GM12878 (cell line): ENCODE measurements around the gene DSE. TPM values are rescaled to one million over a fixed set of nuclear protein-coding genes. Genes with fewer than 3 reads are reported as not detected.

Experiments
- ATAC-seq: fragments of 200-7000 bp; cut with Tn5 transposase; 3 replicates; pipeline ENCODE4 v1.9.1; 2020; ENCODE audit warnings: mild to moderate bottlenecking, moderate library complexity
- BruUV-seq: library from RNA; stranded (reverse); fragments of 400-500 nt; replicated peaks from 2 replicates; lab custom pipeline; 2021; lab: Mats Ljungman, UMichigan
- CTCF ChIA-PET: fragments of 300-600 bp; sonication (Branson Sonifier 250); formaldehyde crosslinking; extraction: SDS; loops from one replicate; lab custom pipeline; 2021; ENCODE audit warnings: inconsistent platforms; lab: Yijun Ruan, JAX
- POLR2A ChIA-PET: fragments of 350-600 bp; formaldehyde crosslinking; extraction: SDS; loops from one replicate; lab custom pipeline; 2021; ENCODE audit warnings: inconsistent platforms; lab: Charles Lee
- RAD21 ChIA-PET: fragments of 300-600 bp; sonication (Branson Sonifier 250); formaldehyde crosslinking; loops from one replicate; lab custom pipeline; 2023; ENCODE audit warnings: antibody characterized with exemption; ENCODE audit not compliant: unreplicated experiment; lab: Charles Lee
- SMC1A ChIA-PET: fragments of 300-600 bp; sonication (Branson Sonifier 250); formaldehyde crosslinking; loops from one replicate; lab custom pipeline; 2023; ENCODE audit not compliant: unreplicated experiment, uncharacterized antibody; lab: Charles Lee
- DNase-seq: peaks from one replicate; pipeline ENCODE4 v3.0.0-alpha.2; 2011; ENCODE audit warnings: low read depth, low spot score
- FAIRE-seq: peaks from 3 replicates; lab custom pipeline; 2011; peaks lifted over from hg19 to GRCh38; lab: Jason Lieb, UNC
- H2AFZ ChIP-seq: 2 replicates; pipeline ENCODE4 v1.6.0; 2011; ENCODE audit warnings: low read depth, low read length, control low read depth; ENCODE audit not compliant: control insufficient read depth
- H3K27ac ChIP-seq: 2 replicates; pipeline ENCODE4 v1.5.1; 2011; ENCODE audit warnings: control low read depth; ENCODE audit not compliant: control insufficient read depth, insufficient read depth
- H3K27me3 ChIP-seq, 2 experiments: replicated peaks in 1 of 2; 2 replicates each; pipeline versions ENCODE4 v1.6.0 to v1.6.1; 2011; ENCODE audit warnings: low read length in 1 of 2; ENCODE audit not compliant: control insufficient read depth in 2 of 2, insufficient read depth in 2 of 2
- H3K36me3 ChIP-seq, 2 experiments: 2 replicates each; pipeline ENCODE4 v1.5.1; 2011; ENCODE audit warnings: low read length in 1 of 2; ENCODE audit not compliant: control insufficient read depth in 2 of 2, insufficient read depth in 2 of 2
- H3K4me1 ChIP-seq: 2 replicates; pipeline ENCODE4 v1.6.1; 2011; ENCODE audit warnings: mild to moderate bottlenecking, low read length, moderate library complexity, mixed read lengths; ENCODE audit not compliant: control insufficient read depth, insufficient read depth
- H3K4me2 ChIP-seq: 2 replicates; pipeline ENCODE4 v1.6.0; 2011; ENCODE audit warnings: control low read depth; ENCODE audit not compliant: control insufficient read depth, insufficient read depth
- H3K4me3 ChIP-seq: fragments of 200-600 bp; sonication (generic); 2 replicates; pipeline ENCODE4 v1.5.1; 2016
- H3K79me2 ChIP-seq: 2 replicates; pipeline ENCODE4 v1.6.0; 2011; ENCODE audit warnings: low read length; ENCODE audit not compliant: control insufficient read depth, insufficient read depth
- H3K9ac ChIP-seq: 2 replicates; pipeline ENCODE4 v1.8.0; 2011; ENCODE audit warnings: low read length, control low read depth, mixed read lengths; ENCODE audit not compliant: control insufficient read depth, insufficient read depth
- H3K9me3 ChIP-seq: replicated peaks from 3 replicates; pipeline ENCODE4 v1.5.1; 2011; ENCODE audit warnings: mild to moderate bottlenecking, low read length; ENCODE audit not compliant: control insufficient read depth, insufficient read depth
- H4K20me1 ChIP-seq: 2 replicates; pipeline ENCODE4 v1.6.0; 2011; ENCODE audit not compliant: control insufficient read depth, insufficient read depth
- ASH2L ChIP-seq: fragments of 300-600, 200-600 bp; sonication (generic); IDR thresholded peaks from 2 replicates; pipeline ENCODE4 v1.6.1; 2017; ENCODE audit warnings: low read depth, mild to moderate bottlenecking, borderline replicate concordance
- ATF7 ChIP-seq: fragments of 450-650 bp; IDR thresholded peaks from 2 replicates; pipeline ENCODE4 v1.6.1; 2016; ENCODE audit warnings: low read depth, mild to moderate bottlenecking
- BHLHE40 ChIP-seq, 2 experiments: fragments of 450-650 bp in 1 of 2; IDR thresholded peaks; 2 replicates each; pipeline ENCODE4 v1.6.1; 2011 to 2017; ENCODE audit warnings: low read depth in 2 of 2, borderline replicate concordance in 1 of 2, improper control_type of control experiment in 1 of 2, low read length in 1 of 2, mild to moderate bottlenecking in 1 of 2
- CREM ChIP-seq: IDR thresholded peaks from 2 replicates; pipeline ENCODE4 v1.6.1; 2014; ENCODE audit warnings: antibody characterized with exemption, low read depth
- DPF2 ChIP-seq: fragments of 450-650 bp; IDR thresholded peaks from 2 replicates; pipeline ENCODE4 v1.6.1; 2017; ENCODE audit warnings: mild to moderate bottlenecking
- EGR1 ChIP-seq, 2 experiments: IDR thresholded peaks; 1 replicate in 1 of 2; 2 replicates in 1 of 2; pipeline ENCODE4 v1.6.1; 2011 to 2012; ENCODE audit warnings: low read depth in 2 of 2, low read length in 2 of 2, borderline replicate concordance in 1 of 2, mild to moderate bottlenecking in 1 of 2, moderate library complexity in 1 of 2
- ETV6 ChIP-seq, 2 experiments: fragments of 450-650 bp in 1 of 2; IDR thresholded peaks in 1 of 2; conservative IDR thresholded peaks in 1 of 2; 2 replicates each; pipeline ENCODE4 v1.6.1; 2014; ENCODE audit warnings: antibody characterized with exemption in 1 of 2, borderline replicate concordance in 1 of 2, low read depth in 1 of 2, mild to moderate bottlenecking in 1 of 2, moderate library complexity in 1 of 2
- HSF1 ChIP-seq: fragments of 150-350 bp; IDR thresholded peaks from 2 replicates; pipeline ENCODE4 v1.6.1; 2014; ENCODE audit warnings: mild to moderate bottlenecking, low read depth, low read length
- MTA2 ChIP-seq: fragments of 450-650 bp; IDR thresholded peaks from 2 replicates; pipeline ENCODE4 v1.6.1; 2016; ENCODE audit warnings: low read depth, mild to moderate bottlenecking, moderate library complexity
- PAX5 ChIP-seq: IDR thresholded peaks from 2 replicates; pipeline ENCODE4 v1.6.1; 2011; ENCODE audit warnings: low read depth, low read length, borderline replicate concordance
- RAD21 ChIP-seq: IDR thresholded peaks from 2 replicates; pipeline ENCODE4 v1.6.1; 2011; ENCODE audit warnings: mild to moderate bottlenecking, low read depth, low read length, moderate library complexity; ENCODE audit not compliant: insufficient read depth
- SRF ChIP-seq, 2 experiments: IDR thresholded peaks; 2 replicates each; pipeline ENCODE4 v1.6.1; 2011; ENCODE audit warnings: low read depth in 2 of 2, low read length in 2 of 2, mild to moderate bottlenecking in 1 of 2, moderate library complexity in 1 of 2
- SUZ12 ChIP-seq: fragments of 200-600 bp; sonication (generic); IDR thresholded peaks from one replicate; pipeline ENCODE4 v1.6.1; 2018; ENCODE audit warnings: antibody characterized with exemption, mild to moderate bottlenecking; ENCODE audit not compliant: unreplicated experiment
- ZNF217 ChIP-seq: fragments of 450-650 bp; IDR thresholded peaks from 2 replicates; pipeline ENCODE4 v1.6.1; 2017; ENCODE audit warnings: antibody characterized with exemption, mild to moderate bottlenecking
- WGBS: methylation state at CpG from one replicate; pipeline ENCODE4 v1.1.6; 2016; ENCODE audit warnings: low lambda C conversion rate; ENCODE audit not compliant: insufficient replicate concordance, insufficient coverage; ENCODE audit errors: missing lambda C conversion rate; 5-methylcytosine and 5-hydroxymethylcytosine counted together
- in situ Hi-C: fragments of 300-500 bp; cut with MboI; formaldehyde crosslinking; loops from 9 replicates; pipeline ENCODE4 v1.14.3; 2018; ENCODE audit warnings: mixed read lengths
- intact Hi-C: fragments of 100-400 bp; cut with micrococcal nuclease; formaldehyde crosslinking; loops from one replicate; pipeline ENCODE4 v1.14.2; 2022; ENCODE audit not compliant: unreplicated experiment
- polyA plus RNA-seq, 11 experiments: library from polyadenylated mRNA; depleted of rRNA in 4 of 11; unstranded in 6 of 11; stranded (reverse) in 5 of 11; fragments of >200 nt; fragmentation: Nextera tagmentation in 4 of 11; fragmentation: Illumina TruSeq in 1 of 11; extraction: Ambion mirVana in 4 of 11; extraction: Trizol in 1 of 11; gene quantifications; 1 replicate in 1 of 11; 2 replicates in 10 of 11; pipeline versions ENCODE4 v1.2.1 to v1.2.3, GENCODE V29; 2011 to 2016; ENCODE audit warnings: inconsistent platforms in 2 of 11, missing spikeins in 2 of 11, low read depth in 1 of 11
- total RNA-seq, 4 experiments: library from RNA; depleted of rRNA in 3 of 4; stranded (reverse); fragments of >200 nt in 3 of 4; fragmentation: Illumina TruSeq in 1 of 4; extraction: Trizol in 1 of 4; gene quantifications; 2 replicates each; pipeline versions ENCODE4 v1.2.1 to v1.2.3, GENCODE V29; 2013 to 2021
- TF ChIP-seq, protein P1 (sequence below): fragments of 450-650 bp; IDR thresholded peaks from 2 replicates; pipeline ENCODE4 v1.6.1; 2017; ENCODE audit warnings: mild to moderate bottlenecking, low read depth, inconsistent platforms; ENCODE audit not compliant: poor library complexity, severe bottlenecking
- TF ChIP-seq, protein P2 (sequence below): IDR thresholded peaks from 2 replicates; pipeline ENCODE4 v1.6.1; 2012; ENCODE audit warnings: mild to moderate bottlenecking, low read depth, low read length

DSE gene
- total and polyA plus RNA-seq, 10 of the 15 experiments (the other 5 are each of a cell fraction or from before 2014, with no cell fraction given) = 12.6 to 76.4 (median 43.0) TPM

DNA sequence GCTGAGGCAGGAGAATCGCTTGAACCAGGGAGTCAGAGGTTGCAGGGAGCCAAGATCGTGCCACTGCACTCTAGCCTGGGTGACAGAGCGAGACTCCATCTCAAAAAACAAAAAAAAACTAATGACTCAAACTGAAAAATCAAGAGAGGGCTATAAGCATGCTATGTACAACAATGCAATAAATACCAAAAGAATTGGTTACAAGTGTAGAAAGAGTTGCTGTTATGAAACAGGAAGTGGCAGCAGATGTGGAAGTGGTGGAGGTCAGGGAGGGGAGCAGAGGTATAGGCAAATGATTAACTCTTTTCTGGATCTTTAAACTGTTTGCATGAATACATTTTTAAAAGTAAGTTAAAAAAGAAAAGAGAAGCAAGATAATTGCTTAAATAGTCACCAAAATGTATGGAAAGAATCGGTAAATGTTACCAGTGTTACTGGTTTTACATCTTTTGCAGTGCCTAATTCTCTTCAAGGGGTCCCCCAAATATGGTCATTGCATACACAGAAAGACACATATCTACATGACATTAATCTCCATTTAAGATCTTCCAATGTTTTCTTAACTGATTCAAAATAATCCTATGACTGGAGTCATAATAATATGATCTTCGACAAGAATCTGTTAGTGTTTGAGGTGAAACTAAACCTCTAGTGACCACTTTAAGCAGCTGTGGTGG lies 105.4 kb downstream of the DSE start:
- POLR2A ChIA-PET = no interaction called here
- ATAC-seq (peak; percentile 97), FAIRE-seq (peak; percentile 89), DNase-seq (peak; percentile 62)
- H3K9me3 ChIP-seq = no peaks in the 10 kb centered on the region
- CTCF ChIA-PET = no interaction called here
- RAD21 ChIA-PET = no interaction called here
- H2AFZ ChIP-seq = no peak overlapping the region
- no peak overlapping the region; the same call in 1 of the 2 replicates for H3K4me3 ChIP-seq
- no peaks in the 10 kb centered on the region for H3K36me3 ChIP-seq
- under 1% methylated on average over 5 of the region's 5 CpGs for WGBS
- no peaks in the 10 kb centered on the region for H3K79me2 ChIP-seq
- peak overlapping the region; percentile 56 for H3K4me2 ChIP-seq
- no peak overlapping the region for H3K9ac ChIP-seq
- BruUV-seq = no TSS peak
- H3K27me3 ChIP-seq = no peaks in the 10 kb centered on the region; a peak in 2 of 4 replicates
- no peaks in the 10 kb centered on the region for H4K20me1 ChIP-seq
- in situ Hi-C loops = no loop called here
- SMC1A ChIA-PET = no interaction called here
- intact Hi-C loops = no loop called here
- peaks cover 11% of the 10 kb centered on the region; the same call in 1 of the 2 replicates for H3K4me1 ChIP-seq
- no peak overlapping the region for H3K27ac ChIP-seq
- TF ChIP-seq, protein P1, sequence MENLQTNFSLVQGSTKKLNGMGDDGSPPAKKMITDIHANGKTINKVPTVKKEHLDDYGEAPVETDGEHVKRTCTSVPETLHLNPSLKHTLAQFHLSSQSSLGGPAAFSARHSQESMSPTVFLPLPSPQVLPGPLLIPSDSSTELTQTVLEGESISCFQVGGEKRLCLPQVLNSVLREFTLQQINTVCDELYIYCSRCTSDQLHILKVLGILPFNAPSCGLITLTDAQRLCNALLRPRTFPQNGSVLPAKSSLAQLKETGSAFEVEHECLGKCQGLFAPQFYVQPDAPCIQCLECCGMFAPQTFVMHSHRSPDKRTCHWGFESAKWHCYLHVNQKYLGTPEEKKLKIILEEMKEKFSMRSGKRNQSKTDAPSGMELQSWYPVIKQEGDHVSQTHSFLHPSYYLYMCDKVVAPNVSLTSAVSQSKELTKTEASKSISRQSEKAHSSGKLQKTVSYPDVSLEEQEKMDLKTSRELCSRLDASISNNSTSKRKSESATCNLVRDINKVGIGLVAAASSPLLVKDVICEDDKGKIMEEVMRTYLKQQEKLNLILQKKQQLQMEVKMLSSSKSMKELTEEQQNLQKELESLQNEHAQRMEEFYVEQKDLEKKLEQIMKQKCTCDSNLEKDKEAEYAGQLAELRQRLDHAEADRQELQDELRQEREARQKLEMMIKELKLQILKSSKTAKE = peak; percentile 42
- TF ChIP-seq ZNF217 (peak; percentile 93), PAX5 (peak; percentile 52; the same call in 1 of the 2 replicates), EGR1 (IDR thresholded peaks at IDR 0.05; ENCODE audit: borderline replicate concordance in 1 of 2, low read depth in 2 of 2, low read length in 2 of 2) (0 out of 3 replicates have a peak, but pooled peaks of 1 of the 2 experiments have one; percentile 33), SUZ12 (no peak), MTA2 (peak; percentile 66), CREM (peak; percentile 40; the same call in 1 of the 2 replicates), DPF2 (peak; percentile 53; the same call in 1 of the 2 replicates), ASH2L (no peak), BHLHE40 (IDR thresholded peaks at IDR 0.05; ENCODE audit: borderline replicate concordance in 1 of 2, low read depth in 2 of 2, low read length in 1 of 2) (peak; percentile 29; a peak in 1 of 4 replicates), HSF1 (no peak), SRF (IDR thresholded peaks at IDR 0.05; ENCODE audit: low read depth in 2 of 2, low read length in 2 of 2) (peak in 1 of 2 experiments; percentile 29; a peak in 1 of 4 replicates), ETV6 (conservative IDR thresholded peaks at IDR 0.05 in 1 of 2, IDR thresholded peaks at IDR 0.05 in 1 of 2; ENCODE audit: borderline replicate concordance in 1 of 2, low read depth in 1 of 2) (peak in 1 of 2 experiments; percentile 99; a peak in 2 of 4 replicates), RAD21 (no peak), ATF7 (peak; percentile 79)
- TF ChIP-seq, protein P2, sequence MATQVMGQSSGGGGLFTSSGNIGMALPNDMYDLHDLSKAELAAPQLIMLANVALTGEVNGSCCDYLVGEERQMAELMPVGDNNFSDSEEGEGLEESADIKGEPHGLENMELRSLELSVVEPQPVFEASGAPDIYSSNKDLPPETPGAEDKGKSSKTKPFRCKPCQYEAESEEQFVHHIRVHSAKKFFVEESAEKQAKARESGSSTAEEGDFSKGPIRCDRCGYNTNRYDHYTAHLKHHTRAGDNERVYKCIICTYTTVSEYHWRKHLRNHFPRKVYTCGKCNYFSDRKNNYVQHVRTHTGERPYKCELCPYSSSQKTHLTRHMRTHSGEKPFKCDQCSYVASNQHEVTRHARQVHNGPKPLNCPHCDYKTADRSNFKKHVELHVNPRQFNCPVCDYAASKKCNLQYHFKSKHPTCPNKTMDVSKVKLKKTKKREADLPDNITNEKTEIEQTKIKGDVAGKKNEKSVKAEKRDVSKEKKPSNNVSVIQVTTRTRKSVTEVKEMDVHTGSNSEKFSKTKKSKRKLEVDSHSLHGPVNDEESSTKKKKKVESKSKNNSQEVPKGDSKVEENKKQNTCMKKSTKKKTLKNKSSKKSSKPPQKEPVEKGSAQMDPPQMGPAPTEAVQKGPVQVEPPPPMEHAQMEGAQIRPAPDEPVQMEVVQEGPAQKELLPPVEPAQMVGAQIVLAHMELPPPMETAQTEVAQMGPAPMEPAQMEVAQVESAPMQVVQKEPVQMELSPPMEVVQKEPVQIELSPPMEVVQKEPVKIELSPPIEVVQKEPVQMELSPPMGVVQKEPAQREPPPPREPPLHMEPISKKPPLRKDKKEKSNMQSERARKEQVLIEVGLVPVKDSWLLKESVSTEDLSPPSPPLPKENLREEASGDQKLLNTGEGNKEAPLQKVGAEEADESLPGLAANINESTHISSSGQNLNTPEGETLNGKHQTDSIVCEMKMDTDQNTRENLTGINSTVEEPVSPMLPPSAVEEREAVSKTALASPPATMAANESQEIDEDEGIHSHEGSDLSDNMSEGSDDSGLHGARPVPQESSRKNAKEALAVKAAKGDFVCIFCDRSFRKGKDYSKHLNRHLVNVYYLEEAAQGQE = no peak
